HL-60 (cell line): ENCODE results near the gene BMP7.

Experiments used
- GABPA ChIP-seq: IDR thresholded peaks from 2 replicates; pipeline ENCODE4 v1.6.1; 2012; ENCODE audit warnings: low read depth
- POLR2AphosphoS5 ChIP-seq: IDR thresholded peaks from 2 replicates; pipeline ENCODE4 v1.6.1; 2012; ENCODE audit warnings: low read depth
- REST ChIP-seq: IDR thresholded peaks from 2 replicates; pipeline ENCODE4 v1.6.1; 2012; ENCODE audit warnings: low read depth; ENCODE audit not compliant: insufficient replicate concordance
- SPI1 ChIP-seq: IDR thresholded peaks from 2 replicates; pipeline ENCODE4 v1.6.1; 2012; ENCODE audit warnings: low read depth, mild to moderate bottlenecking, borderline replicate concordance
- TF ChIP-seq, protein P1 (sequence below): IDR thresholded peaks from one replicate; pipeline ENCODE4 v1.5.1; 2011; ENCODE audit warnings: low read length, control low read depth, inconsistent platforms; ENCODE audit not compliant: insufficient read depth

DNA sequence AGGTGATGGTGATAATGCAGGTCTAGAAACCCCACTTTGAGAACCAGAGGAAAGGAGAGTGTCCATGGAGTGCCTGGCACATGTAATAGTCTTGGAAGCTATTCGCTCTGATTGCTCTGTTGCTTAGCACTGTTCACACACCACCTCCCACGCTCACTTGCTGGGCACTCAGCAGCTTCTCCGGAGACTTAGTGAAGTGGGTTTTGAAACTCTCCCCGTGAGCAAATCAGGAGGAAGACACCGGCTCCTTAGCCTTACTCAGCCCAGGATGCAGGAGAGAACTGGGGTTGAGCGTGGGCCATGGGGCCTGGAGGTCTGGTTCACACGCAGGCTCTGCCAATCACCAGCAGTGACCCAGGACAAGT is 22.2 kb downstream of the BMP7 start:
- TF ChIP-seq, protein P1, sequence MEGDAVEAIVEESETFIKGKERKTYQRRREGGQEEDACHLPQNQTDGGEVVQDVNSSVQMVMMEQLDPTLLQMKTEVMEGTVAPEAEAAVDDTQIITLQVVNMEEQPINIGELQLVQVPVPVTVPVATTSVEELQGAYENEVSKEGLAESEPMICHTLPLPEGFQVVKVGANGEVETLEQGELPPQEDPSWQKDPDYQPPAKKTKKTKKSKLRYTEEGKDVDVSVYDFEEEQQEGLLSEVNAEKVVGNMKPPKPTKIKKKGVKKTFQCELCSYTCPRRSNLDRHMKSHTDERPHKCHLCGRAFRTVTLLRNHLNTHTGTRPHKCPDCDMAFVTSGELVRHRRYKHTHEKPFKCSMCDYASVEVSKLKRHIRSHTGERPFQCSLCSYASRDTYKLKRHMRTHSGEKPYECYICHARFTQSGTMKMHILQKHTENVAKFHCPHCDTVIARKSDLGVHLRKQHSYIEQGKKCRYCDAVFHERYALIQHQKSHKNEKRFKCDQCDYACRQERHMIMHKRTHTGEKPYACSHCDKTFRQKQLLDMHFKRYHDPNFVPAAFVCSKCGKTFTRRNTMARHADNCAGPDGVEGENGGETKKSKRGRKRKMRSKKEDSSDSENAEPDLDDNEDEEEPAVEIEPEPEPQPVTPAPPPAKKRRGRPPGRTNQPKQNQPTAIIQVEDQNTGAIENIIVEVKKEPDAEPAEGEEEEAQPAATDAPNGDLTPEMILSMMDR, result no peak
- TF ChIP-seq POLR2AphosphoS5, result no peak
- no peak for TF ChIP-seq REST
- TF ChIP-seq GABPA, result no peak
- TF ChIP-seq SPI1, result no peak
